HG03095 (cell line): ENCODE data around the gene PTPN13.

Experiments used
- ATAC-seq: cut with Tn5 transposase; IDR thresholded peaks from one replicate; pipeline ENCODE4 v1.9.1; 2021; ENCODE audit warnings: moderate library complexity; ENCODE audit not compliant: unreplicated experiment

PTPN13 gene

GRCh38 chr4:86853209-86853608 lies 259.1 kb downstream of the PTPN13 start:
- ATAC-seq = no peak

- ATAC-seq = no peak
Measured at GRCh38 chr4:86855572-86855971, 261.5 kb downstream of the PTPN13 start.

- no peak for ATAC-seq
Measured at GRCh38 chr4:86856896-86857295, 262.8 kb downstream of the PTPN13 start.

GRCh38 chr4:86857341-86858052 lies 263.4 kb downstream of the PTPN13 start:
- no peak for ATAC-seq
